Ascending aorta (tissue), 2 donors: ENCODE measurements around the gene CNOT1. TPM values are rescaled to one million over a fixed set of nuclear protein-coding genes. Genes with fewer than 3 reads are reported as not detected.

Experiments
- DNase-seq, 2 donors: peaks; one replicate each; pipeline ENCODE4 v3.0.0-alpha.2; 2019; ENCODE audit warnings: low spot score in 2 of 2
- H3K27ac ChIP-seq, 2 donors: fragments of 200-600 bp; sonication (generic); one replicate each; pipeline ENCODE4 v1.5.1; 2016 to 2017; ENCODE audit warnings: mild to moderate bottlenecking in 1 of 2
- H3K27me3 ChIP-seq: fragments of 200-600 bp; sonication (generic); one replicate; pipeline ENCODE4 v1.5.1; 2017
- H3K36me3 ChIP-seq, 2 donors: fragments of 200-600 bp; sonication (generic); one replicate each; pipeline ENCODE4 v1.5.1; 2016
- H3K4me1 ChIP-seq, 2 donors: fragments of 200-600 bp; sonication (generic); one replicate each; pipeline ENCODE4 v1.5.1; 2016 to 2017; ENCODE audit warnings: mild to moderate bottlenecking in 1 of 2
- H3K4me3 ChIP-seq, 2 donors: fragments of 200-600 bp; sonication (generic); one replicate each; pipeline ENCODE4 v1.5.1; 2016 to 2017; ENCODE audit warnings: mild to moderate bottlenecking in 1 of 2
- H3K9me3 ChIP-seq, 2 donors: fragments of 200-600 bp; sonication (generic); one replicate each; pipeline ENCODE4 v1.5.1; 2016
- intact Hi-C: fragments of 100-400 bp; cut with DNase I; formaldehyde crosslinking; loops from one replicate; pipeline ENCODE4 v1.15.1; 2023
- total RNA-seq: library from RNA; depleted of rRNA; stranded (reverse); fragments of >200 nt; gene quantifications from one replicate; pipeline ENCODE4 v1.1.0, GENCODE V29; 2016
- TF ChIP-seq, protein P1 (sequence below), 3 experiments: fragments of 200-600 bp in 2 of 3; fragments of 450-650 bp in 1 of 3; sonication (generic) in 2 of 3; IDR thresholded peaks; one replicate each; pipeline ENCODE4 v1.5.1; 2016 to 2019; ENCODE audit warnings: antibody characterized with exemption in 3 of 3, mild to moderate bottlenecking in 1 of 3, moderate library complexity in 1 of 3

CNOT1 gene
- total RNA-seq, 1 donor from 2014 or later = 324 TPM

DNA sequence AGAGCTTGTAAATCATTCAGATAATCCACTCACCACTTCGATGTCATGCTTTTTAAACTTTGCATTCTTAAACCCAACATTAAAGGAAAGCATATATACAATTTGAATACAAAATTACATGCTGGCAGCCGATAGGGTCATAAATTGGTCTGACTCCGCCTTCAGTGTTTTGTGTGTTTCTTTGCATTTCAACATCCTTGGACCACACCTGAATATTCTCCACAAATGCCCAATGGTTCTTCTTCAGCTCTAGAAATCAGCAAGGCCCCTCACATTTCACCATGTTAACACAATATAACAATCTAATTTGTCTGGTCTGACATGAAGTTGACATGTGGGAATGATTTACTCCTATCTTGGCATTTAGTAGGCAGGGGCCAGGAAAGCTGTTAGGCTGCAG is 97.2 kb downstream of the CNOT1 start:
- no peak for DNase-seq
- peaks cover 92 to 97% of the 10 kb centered on the region in 2 donors for H3K36me3 ChIP-seq

DNA sequence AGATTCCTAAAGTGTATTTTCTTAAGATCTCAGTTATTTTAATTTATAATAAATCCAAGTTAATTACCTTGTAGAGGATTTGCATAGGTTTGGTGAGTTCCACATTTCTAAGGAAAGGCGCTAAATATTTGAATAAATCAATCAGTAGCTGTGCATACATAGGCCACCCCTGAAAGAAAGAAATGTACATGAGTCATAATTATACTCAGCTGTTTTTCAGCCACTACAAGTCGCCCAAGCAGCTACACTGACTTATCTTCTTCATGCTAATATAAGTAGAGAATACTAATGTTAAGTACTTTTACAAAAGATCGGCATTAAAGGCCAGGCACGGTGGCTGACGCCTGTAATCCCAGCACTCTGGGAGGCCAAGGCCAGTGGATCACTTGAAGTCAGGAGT is 99.4 kb downstream of the CNOT1 start:
- no peaks in the 10 kb centered on the region for H3K9me3 ChIP-seq
- TF ChIP-seq, protein P1, sequence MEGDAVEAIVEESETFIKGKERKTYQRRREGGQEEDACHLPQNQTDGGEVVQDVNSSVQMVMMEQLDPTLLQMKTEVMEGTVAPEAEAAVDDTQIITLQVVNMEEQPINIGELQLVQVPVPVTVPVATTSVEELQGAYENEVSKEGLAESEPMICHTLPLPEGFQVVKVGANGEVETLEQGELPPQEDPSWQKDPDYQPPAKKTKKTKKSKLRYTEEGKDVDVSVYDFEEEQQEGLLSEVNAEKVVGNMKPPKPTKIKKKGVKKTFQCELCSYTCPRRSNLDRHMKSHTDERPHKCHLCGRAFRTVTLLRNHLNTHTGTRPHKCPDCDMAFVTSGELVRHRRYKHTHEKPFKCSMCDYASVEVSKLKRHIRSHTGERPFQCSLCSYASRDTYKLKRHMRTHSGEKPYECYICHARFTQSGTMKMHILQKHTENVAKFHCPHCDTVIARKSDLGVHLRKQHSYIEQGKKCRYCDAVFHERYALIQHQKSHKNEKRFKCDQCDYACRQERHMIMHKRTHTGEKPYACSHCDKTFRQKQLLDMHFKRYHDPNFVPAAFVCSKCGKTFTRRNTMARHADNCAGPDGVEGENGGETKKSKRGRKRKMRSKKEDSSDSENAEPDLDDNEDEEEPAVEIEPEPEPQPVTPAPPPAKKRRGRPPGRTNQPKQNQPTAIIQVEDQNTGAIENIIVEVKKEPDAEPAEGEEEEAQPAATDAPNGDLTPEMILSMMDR (IDR thresholded peaks at IDR 0.05) = no peak
- H3K36me3 ChIP-seq = peaks cover 90 to 99% of the 10 kb centered on the region in 2 donors
- no peak overlapping the region for H3K27ac ChIP-seq
- no peaks in the 10 kb centered on the region for H3K4me1 ChIP-seq
- H3K4me3 ChIP-seq = no peak overlapping the region
- DNase-seq = no peak
- no peaks in the 10 kb centered on the region for H3K27me3 ChIP-seq
- intact Hi-C loops = no loop called here

More for the DNA sequence above, 97.2 kb downstream of the CNOT1 start:
- TF ChIP-seq, protein P1 (IDR thresholded peaks at IDR 0.05) = no peak
- Histone ChIP-seq H3K27me3 (no peaks in the 10 kb centered on the region), H3K4me1 (no peaks in the 10 kb centered on the region), H3K4me3 (no peak overlapping the region), H3K9me3 (no peaks in the 10 kb centered on the region), H3K27ac (no peak overlapping the region)
- intact Hi-C loops = no loop called here

DNA sequence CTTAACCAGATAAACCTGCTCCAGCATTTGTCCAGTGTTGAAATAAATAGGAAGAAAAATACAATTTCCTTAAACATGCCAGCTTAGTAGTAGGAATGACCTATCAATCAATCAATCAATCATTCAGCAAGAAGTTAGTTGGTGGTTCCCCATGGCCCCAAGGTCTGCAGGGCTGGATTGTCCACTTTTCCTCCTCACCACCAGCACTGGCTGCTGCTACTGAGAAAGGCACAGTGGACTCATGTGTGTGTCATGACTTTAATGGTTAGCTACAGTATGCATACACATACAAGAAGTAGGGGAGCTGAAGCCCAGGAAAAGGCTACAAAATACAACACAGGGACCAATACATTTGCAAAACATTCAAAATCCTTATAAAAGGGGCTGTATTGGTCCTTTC is 109.9 kb downstream of the CNOT1 start:
- peaks cover 6 to 10% of the 10 kb centered on the region in 2 donors for H3K4me1 ChIP-seq
- H3K36me3 ChIP-seq = peaks cover 58 to 73% of the 10 kb centered on the region in 2 donors
- no peaks in the 10 kb centered on the region for H3K27me3 ChIP-seq
- H3K27ac ChIP-seq = no peak overlapping the region
- no peaks in the 10 kb centered on the region for H3K9me3 ChIP-seq
- H3K4me3 ChIP-seq = no peak overlapping the region
- DNase-seq = no peak
- TF ChIP-seq, protein P1 (IDR thresholded peaks at IDR 0.05) = no peak
- intact Hi-C loops = loop anchor here (10.0 kb wide), 2 partner anchors 515 to 785 kb away; partner anchors contain the start of genes KATNB1, USB1 and ZNF319

DNA sequence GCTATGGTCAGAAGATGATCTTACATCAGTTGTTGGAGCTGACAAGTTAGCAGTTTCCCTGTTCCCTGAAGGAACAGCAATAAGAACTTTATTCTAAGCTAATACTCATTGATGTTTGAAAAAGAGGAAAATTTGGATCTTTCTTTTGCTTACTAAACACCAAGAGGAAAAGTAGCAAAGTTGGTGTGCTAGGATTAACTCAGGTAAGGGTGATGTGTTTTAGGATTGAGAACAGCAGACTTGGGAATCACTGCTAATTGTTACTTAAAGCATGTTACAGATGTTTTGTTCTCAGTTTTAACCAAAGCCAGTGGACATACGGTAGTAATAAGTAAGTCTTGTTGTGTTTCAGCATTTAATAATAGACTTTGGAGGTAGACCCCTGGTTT is 110.7 kb downstream of the CNOT1 start:
- TF ChIP-seq, protein P1 (IDR thresholded peaks at IDR 0.05) = no peak
- Histone ChIP-seq H3K27ac (no peak overlapping the region), H3K4me1 (peaks cover 6 to 13% of the 10 kb centered on the region in 2 donors), H3K36me3 (peaks cover 51 to 67% of the 10 kb centered on the region in 2 donors), H3K27me3 (no peaks in the 10 kb centered on the region), H3K4me3 (no peak overlapping the region), H3K9me3 (no peaks in the 10 kb centered on the region)
- no peak for DNase-seq
- intact Hi-C loops = loop anchor here (10.0 kb wide), 2 partner anchors 514 to 784 kb away; partner anchors contain the start of genes KATNB1, USB1 and ZNF319

DNA sequence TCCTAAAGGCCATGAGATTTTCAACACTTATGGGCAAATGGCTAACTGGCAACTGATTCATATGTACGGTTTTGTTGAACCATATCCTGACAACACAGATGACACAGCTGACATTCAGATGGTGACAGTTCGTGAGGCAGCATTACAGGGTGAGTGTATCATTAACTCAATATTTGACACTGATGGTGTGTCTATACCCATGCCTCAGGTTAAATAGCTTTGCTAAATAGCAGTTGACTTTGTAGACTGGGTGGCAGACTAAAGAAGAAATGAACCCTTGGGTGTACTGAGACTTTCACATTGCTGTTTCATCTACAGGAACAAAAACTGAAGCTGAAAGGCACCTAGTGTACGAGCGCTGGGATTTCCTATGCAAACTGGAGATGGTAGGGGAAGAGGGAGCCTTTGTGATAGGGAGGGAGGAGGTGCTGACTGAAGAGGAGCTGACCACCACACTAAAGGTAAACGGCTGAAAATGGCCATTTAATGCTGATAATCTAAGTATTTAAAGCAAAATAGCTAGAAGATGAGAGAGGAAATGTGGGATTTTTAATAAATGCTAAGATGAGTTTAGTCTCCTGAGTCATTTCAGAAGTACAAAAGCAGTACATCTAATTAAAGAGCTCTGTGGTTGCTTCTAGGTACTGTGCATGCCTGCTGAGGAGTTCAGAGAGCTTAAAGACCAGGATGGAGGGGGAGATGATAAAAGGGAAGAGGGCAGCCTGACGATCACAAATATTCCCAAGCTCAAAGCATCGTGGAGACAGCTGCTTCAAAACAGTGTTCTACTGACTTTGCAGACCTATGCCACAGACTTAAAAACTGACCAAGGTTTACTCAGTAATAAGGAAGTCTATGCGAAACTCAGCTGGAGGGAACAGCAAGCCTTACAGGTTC is 111.3 kb downstream of the CNOT1 start:
- TF ChIP-seq, protein P1 (IDR thresholded peaks at IDR 0.05) = no peak
- Histone ChIP-seq H3K36me3 (peaks cover 45 to 61% of the 10 kb centered on the region in 2 donors), H3K27ac (no peak overlapping the region), H3K4me1 (peaks cover 6 to 13% of the 10 kb centered on the region in 2 donors), H3K9me3 (no peaks in the 10 kb centered on the region), H3K4me3 (no peak overlapping the region), H3K27me3 (no peaks in the 10 kb centered on the region)
- no peak for DNase-seq
- intact Hi-C loops = loop anchor here (10.0 kb wide), 2 partner anchors 514 to 784 kb away; partner anchors contain the start of genes KATNB1, USB1 and ZNF319
